ENCODE measurements around the gene TWIST2. TPM values are rescaled to one million over a fixed set of nuclear protein-coding genes. Genes with fewer than 3 reads are reported as not detected.

Gene TWIST2
- polyA plus RNA-seq, 1 experiment = 127 TPM

DNA sequence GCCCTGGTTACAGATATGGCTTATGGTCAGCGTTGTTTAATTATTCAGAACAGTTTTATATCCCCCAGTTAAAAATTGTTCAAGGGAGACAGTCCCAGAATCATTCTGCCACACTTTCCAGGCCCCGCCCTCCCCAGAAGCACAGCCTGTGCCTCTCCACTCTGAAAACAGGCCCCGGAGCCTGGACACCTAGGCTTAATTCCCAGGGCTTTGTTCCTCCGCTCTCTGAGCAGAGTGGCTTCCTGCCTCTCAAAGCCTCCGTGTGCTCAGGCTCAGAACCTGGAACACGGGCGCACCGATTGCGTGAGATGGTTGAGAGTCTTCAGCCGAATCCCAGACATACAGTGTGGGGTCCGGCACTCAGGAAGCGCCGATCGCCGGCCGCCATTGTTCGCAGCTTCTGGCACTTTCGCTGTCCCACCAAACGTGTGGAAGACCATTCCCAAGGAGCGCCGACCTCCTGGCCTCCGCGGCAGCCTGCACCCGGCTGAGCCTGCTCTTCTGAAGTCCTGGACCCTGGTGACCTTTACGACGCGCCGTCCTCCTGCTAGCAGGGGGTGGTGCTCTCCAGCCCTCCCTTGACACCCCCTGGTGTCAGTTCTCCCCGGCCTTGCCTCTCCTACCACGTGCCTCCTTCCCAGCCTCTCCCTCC, 45.6 kb downstream of the TWIST2 start:
- Histone ChIP-seq H3K27me3 (ENCODE audit: control insufficient read depth, insufficient read depth, low read length) (no peaks in the 10 kb centered on the region), H3K36me3 (ENCODE audit: control insufficient read depth, insufficient read depth, low read length) (peaks cover 36% of the 10 kb centered on the region), H3K4me3 (ENCODE audit: low read depth, low read length) (no peak overlapping the region; the same call in 1 of the 2 replicates)
- POLR2A ChIA-PET = no interaction called here
- DNase-seq (ENCODE audit: low read depth) = no peak
- CTCF ChIA-PET = interaction anchor here (1.0 to 2.6 kb wide), 3 partner anchors 18 to 52 kb away, joined by 3 to 6 read pairs (median 5); no protein-coding TSS in a partner anchor
- TF ChIP-seq CTCF (IDR thresholded peaks at IDR 0.05; ENCODE audit: insufficient read depth, low read depth, low read length) = no peak

- POLR2A ChIA-PET = interaction anchor here (0.6 kb wide), 1 partner anchor 27 kb away, joined by 3 read pairs; no protein-coding TSS in a partner anchor
- H3K27me3 ChIP-seq (ENCODE audit: control insufficient read depth, insufficient read depth, low read length) = no peaks in the 10 kb centered on the region
- TF ChIP-seq CTCF (IDR thresholded peaks at IDR 0.05; ENCODE audit: insufficient read depth, low read depth, low read length) = no peak
- no peak overlapping the region for H3K4me3 ChIP-seq (ENCODE audit: low read depth, low read length)
- no peak for DNase-seq (ENCODE audit: low read depth)
- CTCF ChIA-PET = interaction anchor here (0.7 to 2.6 kb wide), 3 partner anchors 19 to 1098 kb away, joined by 3 to 6 read pairs (median 3); no protein-coding TSS in a partner anchor
- H3K36me3 ChIP-seq (ENCODE audit: control insufficient read depth, insufficient read depth, low read length) = peaks cover 35% of the 10 kb centered on the region
Measured at GRCh38 chr2:238894226-238894949, 46.5 kb downstream of the TWIST2 start.

DNA sequence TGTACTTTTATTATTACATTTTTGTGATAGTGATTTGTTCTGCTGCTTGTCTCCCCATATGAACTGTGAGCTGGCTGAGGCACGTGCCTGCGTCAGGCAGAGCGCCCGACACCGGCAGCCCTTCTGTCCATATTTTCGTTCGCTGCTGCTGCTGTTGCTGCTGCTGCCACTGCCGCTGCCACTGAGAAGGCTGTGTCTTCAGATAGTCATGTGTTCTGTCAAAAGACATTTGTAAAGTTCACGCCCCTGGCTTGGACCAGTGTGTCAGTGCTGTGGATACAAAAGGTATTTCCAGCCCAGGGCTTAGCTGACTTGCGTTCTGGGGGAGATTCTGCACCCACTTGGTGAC, 47.0 kb downstream of the TWIST2 start:
- ChIA-PET CTCF (interaction anchor here (0.7 to 0.8 kb wide), 2 partner anchors 19 to 1097 kb away, joined by 3 read pairs; no protein-coding TSS in a partner anchor), POLR2A (interaction anchor here (0.6 kb wide), 1 partner anchor 27 kb away, joined by 3 read pairs; no protein-coding TSS in a partner anchor)
- Histone ChIP-seq H3K4me3 (ENCODE audit: low read depth, low read length) (no peak overlapping the region), H3K36me3 (ENCODE audit: control insufficient read depth, insufficient read depth, low read length) (peaks cover 33% of the 10 kb centered on the region), H3K27me3 (ENCODE audit: control insufficient read depth, insufficient read depth, low read length) (no peaks in the 10 kb centered on the region)
- TF ChIP-seq CTCF (IDR thresholded peaks at IDR 0.05; ENCODE audit: insufficient read depth, low read depth, low read length) = no peak
- DNase-seq (ENCODE audit: low read depth) = no peak

DNA sequence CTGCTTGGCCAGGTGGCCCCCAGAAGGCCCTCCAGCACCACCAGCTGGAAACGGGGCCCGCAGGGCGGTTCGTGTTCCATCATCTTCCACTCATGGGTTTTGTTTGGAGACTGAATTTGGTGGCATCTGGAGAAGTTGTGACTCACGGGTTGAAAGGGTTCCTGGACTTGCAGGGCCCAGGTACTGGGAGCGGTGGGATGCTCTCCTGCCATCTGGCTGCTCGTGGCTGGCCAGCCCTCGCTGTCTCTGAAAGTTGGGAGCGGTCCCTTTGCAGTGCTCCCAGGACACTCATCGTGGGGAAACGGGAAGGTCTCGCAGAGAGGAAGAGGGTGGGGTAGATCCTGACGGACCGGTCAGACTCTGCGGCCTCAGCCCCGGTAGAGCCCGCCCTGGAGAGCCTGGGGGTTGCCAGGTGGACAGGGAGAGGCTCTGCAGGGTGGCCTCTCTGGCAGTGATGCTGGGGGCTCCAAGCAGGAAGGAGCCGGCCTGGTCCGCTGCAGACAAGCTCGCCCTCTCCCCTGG, 47.5 kb downstream of the TWIST2 start:
- POLR2A ChIA-PET = no interaction called here
- DNase-seq (ENCODE audit: low read depth) = no peak
- H3K27me3 ChIP-seq (ENCODE audit: control insufficient read depth, insufficient read depth, low read length) = no peaks in the 10 kb centered on the region
- H3K4me3 ChIP-seq (ENCODE audit: low read depth, low read length) = no peak overlapping the region
- peaks cover 30% of the 10 kb centered on the region for H3K36me3 ChIP-seq (ENCODE audit: control insufficient read depth, insufficient read depth, low read length)
- no peak for TF ChIP-seq CTCF (IDR thresholded peaks at IDR 0.05; ENCODE audit: insufficient read depth, low read depth, low read length)
- CTCF ChIA-PET = interaction anchor here (0.8 to 1.5 kb wide), 4 partner anchors 10 to 75 kb away, joined by 3 read pairs; no protein-coding TSS in a partner anchor
